Prostate gland (tissue), 2 donors: Measurements from ENCODE around the gene DOCK4. TPM values are rescaled to one million over a fixed set of nuclear protein-coding genes. Genes with fewer than 3 reads are reported as not detected.

Source experiments
- DNase-seq: peaks from one replicate; pipeline ENCODE4 v3.0.0-alpha.2; 2019; ENCODE audit warnings: low spot score
- H3K27ac ChIP-seq, 2 donors: fragments of 200-600 bp; sonication (generic); 2 replicates each; pipeline ENCODE4 v1.5.1; 2017 to 2019
- H3K27me3 ChIP-seq: fragments of 200-600 bp; sonication (generic); replicated peaks from 2 replicates; pipeline ENCODE4 v1.5.1; 2019; ENCODE audit not compliant: insufficient read depth
- H3K36me3 ChIP-seq, 2 donors: fragments of 200-600 bp; sonication (generic); 1 replicate in 1 of 2; 2 replicates in 1 of 2; pipeline versions ENCODE4 v1.5.1 to v1.8.1; 2017 to 2019
- H3K4me1 ChIP-seq: fragments of 200-600 bp; sonication (generic); replicated peaks from 2 replicates; pipeline ENCODE4 v1.5.1; 2019
- H3K4me3 ChIP-seq, 2 donors: fragments of 200-600 bp; sonication (generic); 2 replicates each; pipeline ENCODE4 v1.5.1; 2017 to 2019
- H3K9me3 ChIP-seq: fragments of 200-600 bp; sonication (generic); 2 replicates; pipeline ENCODE4 v1.5.1; 2017
- CTCF ChIP-seq, 4 experiments: fragments of 200-600 bp in 2 of 4; fragments of 450-650 bp in 2 of 4; sonication (generic) in 2 of 4; IDR thresholded peaks; 1 replicate in 3 of 4; 2 replicates in 1 of 4; pipeline ENCODE4 v1.5.1; 2016 to 2019; ENCODE audit warnings: antibody characterized with exemption in 4 of 4, mild to moderate bottlenecking in 2 of 4, moderate library complexity in 2 of 4
- POLR2A ChIP-seq: fragments of 450-650 bp; IDR thresholded peaks from one replicate; pipeline ENCODE4 v1.6.1; 2016; ENCODE audit warnings: antibody characterized with exemption, mild to moderate bottlenecking
- POLR2AphosphoS5 ChIP-seq: sonication (generic); formaldehyde crosslinking; IDR thresholded peaks from one replicate; pipeline ENCODE4 v1.6.1; 2017; ENCODE audit warnings: antibody characterized with exemption
- WGBS: methylation state at CpG from one replicate; pipeline ENCODE4 v1.1.5; 2018; 5-methylcytosine and 5-hydroxymethylcytosine counted together
- intact Hi-C: fragments of 100-400 bp; cut with DNase I; formaldehyde crosslinking; loops from one replicate; pipeline ENCODE4 v1.14.2; 2022
- total RNA-seq, 2 donors: library from RNA; depleted of rRNA; stranded (reverse); fragments of >200 nt; gene quantifications; one replicate each; pipeline ENCODE4 v1.1.0, GENCODE V29; 2016

The DOCK4 gene
- total RNA-seq, 2 donors from 2014 or later = 21.8 to 37.4 TPM

DNA sequence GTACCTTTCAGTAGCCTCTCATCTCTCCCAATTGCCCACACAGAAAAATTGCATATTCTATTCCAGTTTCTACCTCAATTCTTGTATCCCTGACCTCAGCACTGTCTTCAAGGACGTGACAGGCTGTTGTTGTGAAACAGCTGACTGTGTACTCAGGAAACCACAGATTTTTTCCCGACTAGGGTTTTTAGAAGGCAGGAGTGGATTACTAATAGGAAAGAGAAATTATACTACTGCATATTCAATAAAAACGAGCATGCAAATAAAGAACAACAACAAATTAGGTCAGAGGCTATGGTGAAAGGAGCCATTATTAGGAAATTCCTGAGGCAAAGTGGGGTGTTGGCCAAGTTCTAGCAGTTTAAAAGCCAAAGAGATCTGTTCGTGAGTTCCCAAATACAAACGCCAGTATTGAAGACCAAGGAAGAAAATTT, 93.4 kb downstream of the DOCK4 start:
- intact Hi-C loops = no loop called here
- Histone ChIP-seq H3K4me1 (no peaks in the 10 kb centered on the region), H3K27me3 (no peaks in the 10 kb centered on the region), H3K4me3 (no peak overlapping the region), H3K36me3 (no peaks in the 10 kb centered on the region), H3K9me3 (no peaks in the 10 kb centered on the region), H3K27ac (no peak overlapping the region)
- DNase-seq = no peak
- 21% methylated on average over 5 of the region's 5 CpGs for WGBS
- TF ChIP-seq POLR2AphosphoS5 = no peak

GRCh38 chr7:112110651-112111050, 95.5 kb downstream of the DOCK4 start:
- DNase-seq = no peak
- intact Hi-C loops = no loop called here
- 95% methylated on average over 7 of the region's 7 CpGs for WGBS
- no peaks in the 10 kb centered on the region for H3K4me1 ChIP-seq
- no peak overlapping the region for H3K27ac ChIP-seq
- H3K27me3 ChIP-seq = no peaks in the 10 kb centered on the region
- H3K9me3 ChIP-seq = no peaks in the 10 kb centered on the region
- H3K4me3 ChIP-seq = no peak overlapping the region
- no peaks in the 10 kb centered on the region for H3K36me3 ChIP-seq
- no peak for TF ChIP-seq CTCF (IDR thresholded peaks at IDR 0.05)
- no peak for TF ChIP-seq POLR2A
- TF ChIP-seq POLR2AphosphoS5 = no peak

DNA sequence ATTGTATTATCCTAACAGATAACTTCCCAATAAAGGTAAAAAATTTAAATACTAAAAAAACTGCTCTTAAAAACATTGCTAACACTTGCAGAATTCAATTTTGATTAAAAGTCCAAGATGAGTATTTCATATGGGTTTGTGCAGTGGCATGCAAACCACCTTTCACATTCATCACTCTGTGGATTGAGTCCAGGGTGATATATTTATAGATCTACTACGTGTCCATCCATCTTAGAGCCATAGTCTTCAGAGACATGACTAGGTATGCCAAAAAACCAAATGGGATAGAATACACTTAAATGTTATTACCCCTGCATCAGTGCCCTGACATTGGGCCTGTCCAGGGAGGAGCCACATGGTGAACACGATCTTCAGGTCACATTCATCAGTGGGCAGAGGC, 96.0 kb downstream of the DOCK4 start:
- intact Hi-C loops = no loop called here
- 85% methylated on average over 2 of the region's 2 CpGs for WGBS

GRCh38 chr7:112108981-112109380, 97.2 kb downstream of the DOCK4 start:
- DNase-seq = no peak
- WGBS = 73% methylated on average over 2 of the region's 2 CpGs
- TF ChIP-seq POLR2A (no peak), CTCF (IDR thresholded peaks at IDR 0.05) (no peak), POLR2AphosphoS5 (no peak)
- no peaks in the 10 kb centered on the region for H3K4me1 ChIP-seq
- intact Hi-C loops = no loop called here
- no peak overlapping the region for H3K4me3 ChIP-seq
- H3K27ac ChIP-seq = no peak overlapping the region
- no peaks in the 10 kb centered on the region for H3K9me3 ChIP-seq
- no peaks in the 10 kb centered on the region for H3K27me3 ChIP-seq
- H3K36me3 ChIP-seq = no peaks in the 10 kb centered on the region

More for the DNA sequence above, 96.0 kb downstream of the DOCK4 start:
- H3K4me1 ChIP-seq = no peaks in the 10 kb centered on the region
- TF ChIP-seq CTCF (IDR thresholded peaks at IDR 0.05) = no peak
- TF ChIP-seq POLR2A = no peak
- no peak for TF ChIP-seq POLR2AphosphoS5
- H3K9me3 ChIP-seq = no peaks in the 10 kb centered on the region
- no peak for DNase-seq
- no peaks in the 10 kb centered on the region for H3K36me3 ChIP-seq
- no peaks in the 10 kb centered on the region for H3K27me3 ChIP-seq
- H3K27ac ChIP-seq = no peak overlapping the region
- H3K4me3 ChIP-seq = no peak overlapping the region

- TF ChIP-seq CTCF (IDR thresholded peaks at IDR 0.05) (no peak), POLR2A (no peak), POLR2AphosphoS5 (no peak)
- Histone ChIP-seq H3K4me1 (no peaks in the 10 kb centered on the region), H3K4me3 (no peak overlapping the region), H3K27ac (no peak overlapping the region), H3K36me3 (no peaks in the 10 kb centered on the region), H3K9me3 (no peaks in the 10 kb centered on the region), H3K27me3 (no peaks in the 10 kb centered on the region)
- intact Hi-C loops = no loop called here
- DNase-seq = no peak
- WGBS = 73% methylated on average over 8 of the region's 8 CpGs
Observed at GRCh38 chr7:112105584-112106530, 100.3 kb downstream of the DOCK4 start.
